AG09309 (cell line): ENCODE measurements around the gene HTR3D.
"Not testable (repeated sequence)": the region's sequence is repeated elsewhere in the genome, so short reads cannot be mapped to it uniquely, and the experiment has no call there.

ENCODE experiments used
- DNase-seq: peaks from one replicate; pipeline ENCODE4 v3.0.0-alpha.2; 2010; ENCODE audit warnings: low read depth
- H3K4me3 ChIP-seq: 2 replicates; pipeline ENCODE4 v1.5.1; 2011; ENCODE audit warnings: mild to moderate bottlenecking, low read depth, low read length, moderate library complexity; ENCODE audit not compliant: control insufficient read depth
- CTCF ChIP-seq: IDR thresholded peaks from 2 replicates; pipeline ENCODE4 v1.5.1; 2011; ENCODE audit warnings: mild to moderate bottlenecking, low read depth, low read length, inconsistent platforms; ENCODE audit not compliant: insufficient read depth, control insufficient read depth; ENCODE audit errors: missing control alignments

The HTR3D gene

DNA sequence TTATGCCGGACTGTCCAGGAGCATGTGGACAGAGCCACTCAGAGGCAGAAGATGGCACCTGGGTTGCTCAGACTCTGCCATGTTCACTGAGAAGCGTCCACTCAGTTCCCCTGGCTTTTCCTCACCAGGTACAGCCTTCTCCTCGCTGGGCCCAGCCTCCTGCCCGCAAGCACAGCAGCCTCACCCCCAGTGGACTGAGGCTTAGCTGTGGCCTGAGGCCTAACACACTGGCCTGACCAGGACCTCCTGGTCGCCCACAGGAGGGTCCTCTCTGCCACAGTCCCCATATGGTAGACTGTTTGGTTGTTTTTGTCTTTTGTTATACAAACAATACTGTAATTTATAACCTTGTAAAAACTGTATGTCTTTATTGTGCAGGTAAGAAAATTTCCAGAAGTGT lies 36.8 kb downstream of the HTR3D start:
- no peak for TF ChIP-seq CTCF
- DNase-seq: no peak
- H3K4me3 ChIP-seq: no peak overlapping the region

DNA sequence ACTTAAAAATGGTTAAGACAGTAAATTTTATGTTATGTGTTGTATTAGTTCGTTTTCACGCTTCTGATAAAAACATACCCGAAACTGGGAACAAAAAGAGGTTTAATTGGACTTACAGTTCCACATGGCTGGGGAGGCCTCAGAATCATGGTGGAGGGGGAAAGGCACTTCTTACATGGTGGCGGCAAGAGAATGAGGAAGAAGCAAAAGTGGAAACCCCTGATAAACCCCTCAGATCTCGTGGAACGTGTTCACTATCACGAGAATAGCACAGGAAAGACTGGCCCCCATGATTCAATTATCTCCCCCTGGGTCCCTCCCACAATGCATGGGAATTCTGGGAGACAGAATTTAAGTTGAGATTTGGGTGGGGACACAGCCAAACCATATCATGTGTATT lies 39.6 kb downstream of the HTR3D start:
- H3K4me3 ChIP-seq, DNase-seq: not testable (repeated sequence)

GRCh38 chr3:184073621-184074020 lies 42.1 kb downstream of the HTR3D start:
- no peak overlapping the region for H3K4me3 ChIP-seq
- no peak for TF ChIP-seq CTCF
- no peak for DNase-seq

DNA sequence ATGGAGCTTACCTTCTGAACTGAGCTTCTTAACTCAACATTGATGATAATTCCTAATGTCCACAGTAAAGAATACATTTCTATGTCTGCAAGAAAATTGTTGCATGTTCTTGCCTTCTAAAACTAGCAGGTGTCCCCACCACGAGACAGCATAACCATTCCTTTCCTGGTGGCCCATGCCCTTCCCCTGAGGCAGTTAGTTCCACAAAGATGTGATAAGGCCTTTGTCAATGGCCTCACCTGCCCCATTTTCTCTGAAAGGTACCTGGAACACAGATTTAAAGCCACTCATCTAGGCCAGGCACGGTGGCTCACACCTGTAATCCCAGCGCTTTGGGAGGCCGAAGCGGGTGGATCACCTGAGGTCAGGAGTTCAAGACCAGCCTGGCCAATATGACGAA lies 44.4 kb downstream of the HTR3D start:
- no peak for DNase-seq
- H3K4me3 ChIP-seq: no peak overlapping the region
- no peak for TF ChIP-seq CTCF

GRCh38 chr3:184077881-184078280 lies 46.3 kb downstream of the HTR3D start:
- H3K4me3 ChIP-seq: no peak overlapping the region
- TF ChIP-seq CTCF: no peak
- DNase-seq: no peak

DNA sequence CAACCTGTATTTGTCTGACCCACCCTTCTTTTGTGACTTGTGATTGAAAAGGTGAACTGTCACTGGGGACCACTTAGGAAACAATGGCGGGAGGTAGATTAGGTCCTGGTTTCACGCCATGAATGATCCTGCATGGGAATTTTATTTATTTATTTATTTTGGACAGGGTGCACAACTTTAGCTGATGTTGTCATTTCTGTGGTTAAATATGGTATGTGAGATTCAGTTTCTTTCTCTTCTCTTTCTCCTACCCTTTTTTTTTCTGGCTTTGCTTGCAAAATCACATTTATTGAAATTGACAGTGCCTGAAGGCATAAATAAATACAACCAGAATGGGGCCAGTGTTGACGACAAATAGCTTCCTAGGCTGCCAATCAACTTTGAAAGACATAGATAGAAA lies 47.3 kb downstream of the HTR3D start:
- H3K4me3 ChIP-seq: no peak overlapping the region
- DNase-seq: no peak
- no peak for TF ChIP-seq CTCF

DNA sequence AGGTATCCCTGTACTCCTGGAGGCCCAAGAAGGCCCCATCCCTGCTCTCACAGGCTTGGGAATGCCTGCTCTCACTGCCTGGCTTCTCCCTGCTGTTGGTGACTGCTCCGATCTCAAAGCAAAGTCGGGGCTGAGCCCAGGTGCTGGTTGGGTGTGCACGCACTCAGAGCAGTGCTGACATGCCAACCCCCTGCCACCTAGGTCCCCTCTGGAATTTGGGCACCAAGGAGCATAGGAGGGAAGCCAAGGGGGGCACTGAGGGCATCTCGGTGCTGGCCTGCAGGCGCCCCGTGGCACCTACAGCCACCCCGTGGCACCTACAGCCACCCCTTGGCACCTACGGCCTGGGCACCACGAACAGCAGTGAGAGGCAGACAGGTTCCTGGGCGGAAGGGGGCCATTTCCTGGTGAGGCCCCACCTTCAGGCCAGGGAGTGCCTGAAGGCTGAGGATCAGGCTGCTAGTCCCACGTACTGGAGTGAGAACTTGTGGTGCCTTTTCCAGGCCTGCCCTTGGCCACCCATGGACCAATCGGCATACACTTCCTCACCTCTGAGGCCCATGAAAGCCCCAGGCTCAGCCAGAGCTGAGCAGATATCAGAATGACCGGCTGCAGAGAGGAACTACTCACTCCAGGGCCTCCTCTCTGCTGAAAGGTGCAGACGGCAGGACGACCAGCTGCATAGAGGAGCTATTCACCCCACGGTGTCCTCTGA lies 49.7 kb downstream of the HTR3D start:
- H3K4me3 ChIP-seq: no peak overlapping the region
- no peak for DNase-seq
- no peak for TF ChIP-seq CTCF
